HepG2 (cell line): ENCODE results near the gene DSG4. TPM values are rescaled to one million over a fixed set of nuclear protein-coding genes. Genes with fewer than 3 reads are reported as not detected.

Experiments used
- ATAC-seq: fragments of 200-7000 bp; cut with Tn5 transposase; 3 replicates; pipeline ENCODE4 v1.9.1; 2020; ENCODE audit warnings: mild to moderate bottlenecking, moderate library complexity
- BruUV-seq: library from RNA; stranded (reverse); fragments of 400-500 nt; replicated peaks from 2 replicates; lab custom pipeline; 2021; lab: Mats Ljungman, UMichigan
- CTCF ChIA-PET: fragments of 300-600 bp; formaldehyde crosslinking; extraction: SDS; loops from one replicate; lab custom pipeline; 2021; ENCODE audit warnings: low total read pairs, inconsistent platforms, low intra/inter-chr PET ratio; lab: Yijun Ruan, JAX
- POLR2A ChIA-PET: fragments of 350-600 bp; sonication (Branson Sonifier 250); formaldehyde crosslinking; loops from one replicate; lab custom pipeline; 2020; ENCODE audit warnings: antibody characterized with exemption, inconsistent platforms; lab: Yijun Ruan, JAX
- DNase-seq: peaks from one replicate; pipeline ENCODE4 v3.0.0-alpha.2; 2015; ENCODE audit warnings: low spot score
- FAIRE-seq: peaks from 3 replicates; lab custom pipeline; 2011; peaks lifted over from hg19 to GRCh38; lab: Jason Lieb, UNC
- H2AFZ ChIP-seq: one replicate; pipeline ENCODE4 v1.6.1; 2011; ENCODE audit warnings: low read length, inconsistent platforms
- H3K27ac ChIP-seq: fragments of 300-600 bp; 3 replicates; pipeline ENCODE4 v1.8.0; 2011; ENCODE audit warnings: mixed run types, mild to moderate bottlenecking, mixed read lengths, low read length, inconsistent platforms; ENCODE audit not compliant: insufficient read depth; ENCODE audit errors: extremely low read length
- H3K27me3 ChIP-seq, 2 experiments: fragments of 200-600 bp in 1 of 2; 2 replicates in 1 of 2; 3 replicates in 1 of 2; pipeline versions ENCODE4 v1.6.0 to v1.8.0; 2011; ENCODE audit warnings: low read length in 2 of 2, mild to moderate bottlenecking in 2 of 2, moderate library complexity in 2 of 2, inconsistent platforms in 1 of 2; ENCODE audit not compliant: insufficient read depth in 2 of 2, control insufficient read depth in 1 of 2
- H3K36me3 ChIP-seq, 2 experiments: fragments of 200-600 bp in 1 of 2; replicated peaks in 1 of 2; 2 replicates in 1 of 2; 3 replicates in 1 of 2; pipeline versions ENCODE4 v1.5.1 to v1.8.0; 2011; ENCODE audit warnings: low read length in 2 of 2, inconsistent platforms in 1 of 2; ENCODE audit not compliant: insufficient read depth in 2 of 2, control insufficient read depth in 1 of 2
- H3K4me1 ChIP-seq: 2 replicates; pipeline ENCODE4 v1.5.1; 2012; ENCODE audit warnings: low read length, inconsistent platforms; ENCODE audit not compliant: insufficient read depth
- H3K4me2 ChIP-seq: 2 replicates; pipeline ENCODE4 v1.6.0; 2011; ENCODE audit warnings: low read depth, low read length, inconsistent platforms
- H3K4me3 ChIP-seq, 3 experiments: fragments of 200-600 bp in 1 of 3; sonication (generic), shearing (Covaris generic) in 1 of 3; replicated peaks in 1 of 3; 2 replicates each; pipeline ENCODE4 v1.5.1; 2011 to 2016; ENCODE audit warnings: low read length in 3 of 3, inconsistent platforms in 2 of 3, low read depth in 2 of 3, mild to moderate bottlenecking in 2 of 3, control low read depth in 1 of 3, mixed read lengths in 1 of 3; ENCODE audit not compliant: insufficient read depth in 1 of 3
- H3K79me2 ChIP-seq: one replicate; pipeline ENCODE4 v1.6.1; 2011; ENCODE audit warnings: low read length, inconsistent platforms; ENCODE audit not compliant: insufficient read depth
- H3K9ac ChIP-seq: 2 replicates; pipeline ENCODE4 v1.6.0; 2011; ENCODE audit warnings: mild to moderate bottlenecking, low read depth, low read length, inconsistent platforms; ENCODE audit not compliant: insufficient read depth
- H3K9me3 ChIP-seq: 2 replicates; pipeline ENCODE4 v1.5.1; 2012; ENCODE audit warnings: mild to moderate bottlenecking, low read length
- H4K20me1 ChIP-seq: 2 replicates; pipeline ENCODE4 v1.6.0; 2011; ENCODE audit warnings: inconsistent platforms, mild to moderate bottlenecking, low read length, moderate library complexity; ENCODE audit not compliant: insufficient read depth
- KAT2B ChIP-seq: fragments of 150-350 bp; IDR thresholded peaks from 2 replicates; pipeline ENCODE4 v1.6.1; 2014; ENCODE audit warnings: low read depth, low read length, borderline replicate concordance
- RFX5 ChIP-seq: IDR thresholded peaks from 2 replicates; pipeline ENCODE4 v1.6.1; 2011; ENCODE audit warnings: low read depth, low read length, improper control_type of control experiment
- THYN1 ChIP-seq: sonication (generic); formaldehyde crosslinking; IDR thresholded peaks from 2 replicates; pipeline ENCODE4 v1.8.1; 2023; ENCODE audit warnings: low read depth, mild to moderate bottlenecking, moderate library complexity, missing genetic modification reagents, borderline replicate concordance
- ZBTB40 ChIP-seq, 2 experiments: fragments of 450-650 bp in 1 of 2; sonication (generic) in 1 of 2; formaldehyde crosslinking in 1 of 2; IDR thresholded peaks; 2 replicates each; pipeline versions ENCODE4 v1.6.1 to v1.8.0; 2016 to 2022; ENCODE audit warnings: antibody characterized with exemption in 1 of 2, mild to moderate bottlenecking in 1 of 2, missing genetic modification reagents in 1 of 2
- ZFAT ChIP-seq: sonication (generic); formaldehyde crosslinking; conservative IDR thresholded peaks from 2 replicates; pipeline ENCODE4 v1.8.1; 2023; ENCODE audit warnings: missing genetic modification reagents, inconsistent platforms
- ZSCAN9 ChIP-seq: IDR thresholded peaks from 2 replicates; pipeline ENCODE4 v1.6.1; 2016; ENCODE audit warnings: borderline replicate concordance
- WGBS: methylation state at CpG from one replicate; pipeline ENCODE4 v1.1.6; 2017; ENCODE audit warnings: low lambda C conversion rate; 5-methylcytosine and 5-hydroxymethylcytosine counted together
- in situ Hi-C: cut with HindIII; loops from 2 replicates; pipeline ENCODE4 v1.10.0; 2017; ENCODE audit warnings: low pct_unique_long_range_greater_than_20kb; ENCODE audit not compliant: extremely low pct_ligation_motif_present
- intact Hi-C: fragments of 100-400 bp; cut with micrococcal nuclease; formaldehyde crosslinking; loops from one replicate; pipeline ENCODE4 v1.10.0; 2022; ENCODE audit not compliant: unreplicated experiment
- polyA plus RNA-seq, 8 experiments: library from polyadenylated mRNA; depleted of rRNA in 3 of 8; stranded (reverse) in 7 of 8; unstranded in 1 of 8; fragments of >200 nt; fragmentation: Illumina TruSeq in 4 of 8; extraction: Trizol in 4 of 8; gene quantifications; 2 replicates each; pipeline versions ENCODE4 v1.2.1 to v1.2.3, GENCODE V29; 2011 to 2016; ENCODE audit warnings: low read depth in 4 of 8, missing spikeins in 1 of 8, mixed read lengths in 1 of 8; ENCODE audit not compliant: insufficient read depth in 1 of 8
- total RNA-seq, 5 experiments: library from RNA; depleted of rRNA; stranded (reverse); fragments of >200 nt; fragmentation: Illumina TruSeq; extraction: Trizol; gene quantifications; 2 replicates each; pipeline ENCODE4 v1.2.3, GENCODE V29; 2016; ENCODE audit warnings: low read depth in 1 of 5

Gene DSG4
- total and polyA plus RNA-seq, 2 of the 13 experiments (the other 11 are each of a cell fraction or from before 2014, with no cell fraction given) = 0.07 TPM; not detected in 1

- ATAC-seq (no peak), DNase-seq (no peak), FAIRE-seq (no peak)
- no peak overlapping the region for H3K27ac ChIP-seq
- H4K20me1 ChIP-seq = no peaks in the 10 kb centered on the region
- H3K36me3 ChIP-seq = no peaks in the 10 kb centered on the region
- 10% methylated on average over 2 of the region's 2 CpGs for WGBS
- no peak overlapping the region for H3K4me3 ChIP-seq
- H3K9ac ChIP-seq = no peak overlapping the region
- no peaks in the 10 kb centered on the region for H3K9me3 ChIP-seq
- no peak overlapping the region for H2AFZ ChIP-seq
- TF ChIP-seq ZFAT (CRISPR knock-in tag) (no peak), THYN1 (CRISPR knock-in tag) (no peak), ZSCAN9 (CRISPR knock-in tag) (no peak)
- intact Hi-C loops (no loop called here), in situ Hi-C loops (no loop called here)
- H3K4me2 ChIP-seq = no peak overlapping the region
- no peaks in the 10 kb centered on the region for H3K79me2 ChIP-seq
- H3K27me3 ChIP-seq = peaks cover 0 to 6% of the 10 kb centered on the region in 2 experiments; a peak in 3 of 5 replicates
- CTCF ChIA-PET = no interaction called here
- H3K4me1 ChIP-seq = no peaks in the 10 kb centered on the region
- BruUV-seq = no TSS peak
- POLR2A ChIA-PET = no interaction called here
These were observed 67.6 kb downstream of the DSG4 start for GRCh38 chr18:31444142-31444541.

GRCh38 chr18:31445908-31446307 lies 69.3 kb downstream of the DSG4 start:
- TF ChIP-seq KAT2B = no peak
- TF ChIP-seq ZBTB40 (IDR thresholded peaks at IDR 0.05) = peak; percentile 29; the same call in 1 of the 2 replicates
- no peak; the same call in 1 of the 2 replicates for TF ChIP-seq ZBTB40 (CRISPR knock-in tag; IDR thresholded peaks at IDR 0.05)
- no peak for TF ChIP-seq RFX5
- Histone ChIP-seq H3K27ac (no peak overlapping the region), H4K20me1 (no peaks in the 10 kb centered on the region), H3K4me2 (no peak overlapping the region), H3K9ac (no peak overlapping the region), H3K27me3 (peaks cover 0 to 6% of the 10 kb centered on the region in 2 experiments; a peak in 2 of 5 replicates), H3K4me1 (no peaks in the 10 kb centered on the region), H3K4me3 (no peak overlapping the region), H2AFZ (no peak overlapping the region), H3K9me3 (no peaks in the 10 kb centered on the region), H3K36me3 (no peaks in the 10 kb centered on the region), H3K79me2 (no peaks in the 10 kb centered on the region)
- CTCF ChIA-PET = no interaction called here
- no peak for FAIRE-seq
- in situ Hi-C loops (no loop called here), intact Hi-C loops (no loop called here)
- POLR2A ChIA-PET = no interaction called here
- ATAC-seq = no peak
- no peak for DNase-seq
- no TSS peak for BruUV-seq
